Right cardiac atrium (tissue), 5 donors: ENCODE results near the gene HOXA2. TPM values are rescaled to one million over a fixed set of nuclear protein-coding genes. Genes with fewer than 3 reads are reported as not detected.

Source experiments
- ATAC-seq, 2 donors: fragments of 200-7000 bp; cut with Tn5 transposase; one replicate each; pipeline versions ENCODE4 v1.8.0 to v1.9.1; 2020; ENCODE audit warnings: moderate library complexity in 2 of 2, mild to moderate bottlenecking in 1 of 2
- DNase-seq, 3 donors: peaks; one replicate each; pipeline ENCODE4 v3.0.0-alpha.2; 2020
- H3K27ac ChIP-seq: one replicate; pipeline ENCODE4 v1.5.1; 2013; ENCODE audit warnings: mild to moderate bottlenecking, low read length, control low read depth, moderate library complexity
- H3K27me3 ChIP-seq: one replicate; pipeline ENCODE4 v1.6.1; 2013; ENCODE audit not compliant: control insufficient read depth, insufficient read depth
- H3K4me1 ChIP-seq: one replicate; pipeline ENCODE4 v1.6.1; 2013; ENCODE audit warnings: low read length; ENCODE audit not compliant: control insufficient read depth, insufficient read depth
- H3K4me3 ChIP-seq: one replicate; pipeline ENCODE4 v1.5.1; 2013; ENCODE audit warnings: low read length, control low read depth
- H3K9me3 ChIP-seq: one replicate; pipeline ENCODE4 v1.6.1; 2013; ENCODE audit warnings: low read length; ENCODE audit not compliant: control insufficient read depth
- WGBS: extraction: QIAGEN DNeasy Blood & Tissue Kit; methylation state at CpG from one replicate; pipeline ENCODE4 v1.1.7; 2013; 5-methylcytosine and 5-hydroxymethylcytosine counted together
- intact Hi-C, 4 donors: fragments of 100-400 bp; cut with DNase I; formaldehyde crosslinking; loops; one replicate each; pipeline versions ENCODE4 v1.11.0 to v1.14.0; 2022 to 2023
- polyA plus RNA-seq: library from polyadenylated mRNA; stranded (reverse); fragments of 200-250 nt; gene quantifications from one replicate; pipeline ENCODE4 v1.2.3, GENCODE V29; 2013
- total RNA-seq, 4 donors: library from RNA; stranded (reverse); fragmentation: NEBNext Ultra II Directional; extraction: Animal tissue kit (Norgen Biotek cat#: 25700); gene quantifications; one replicate each; pipeline ENCODE4 v1.2.1, GENCODE V29; 2021
- donor health status: healthy with polysubstance abuse.
- donor health status: DM: no; HTN: yes; CAD: no.
- donor health status: DM: no; HTN: no; CAD: no.
- donor health status: DM: no; HTN: yes; CAD: no; lungs with severe emphysema.
- donor health status: DM: yes; HTN: yes; CAD: no.

The HOXA2 gene
- total and polyA plus RNA-seq, 5 donors: 0.12 to 0.60 (median 0.36) TPM; not detected in 1

- H3K4me1 ChIP-seq: no peaks in the 10 kb centered on the region
- WGBS: 32% methylated on average over 6 of the region's 6 CpGs
- ATAC-seq: no peak
- intact Hi-C loops: no loop called here
- no peaks in the 10 kb centered on the region for H3K27me3 ChIP-seq
- H3K27ac ChIP-seq: peak overlapping the region; percentile 16
- peak overlapping the region; percentile 37 for H3K4me3 ChIP-seq
- H3K9me3 ChIP-seq: no peaks in the 10 kb centered on the region
- DNase-seq: no peak
Observed at GRCh38 chr7:27114881-27115220, 12.4 kb upstream of the HOXA2 start.

DNA sequence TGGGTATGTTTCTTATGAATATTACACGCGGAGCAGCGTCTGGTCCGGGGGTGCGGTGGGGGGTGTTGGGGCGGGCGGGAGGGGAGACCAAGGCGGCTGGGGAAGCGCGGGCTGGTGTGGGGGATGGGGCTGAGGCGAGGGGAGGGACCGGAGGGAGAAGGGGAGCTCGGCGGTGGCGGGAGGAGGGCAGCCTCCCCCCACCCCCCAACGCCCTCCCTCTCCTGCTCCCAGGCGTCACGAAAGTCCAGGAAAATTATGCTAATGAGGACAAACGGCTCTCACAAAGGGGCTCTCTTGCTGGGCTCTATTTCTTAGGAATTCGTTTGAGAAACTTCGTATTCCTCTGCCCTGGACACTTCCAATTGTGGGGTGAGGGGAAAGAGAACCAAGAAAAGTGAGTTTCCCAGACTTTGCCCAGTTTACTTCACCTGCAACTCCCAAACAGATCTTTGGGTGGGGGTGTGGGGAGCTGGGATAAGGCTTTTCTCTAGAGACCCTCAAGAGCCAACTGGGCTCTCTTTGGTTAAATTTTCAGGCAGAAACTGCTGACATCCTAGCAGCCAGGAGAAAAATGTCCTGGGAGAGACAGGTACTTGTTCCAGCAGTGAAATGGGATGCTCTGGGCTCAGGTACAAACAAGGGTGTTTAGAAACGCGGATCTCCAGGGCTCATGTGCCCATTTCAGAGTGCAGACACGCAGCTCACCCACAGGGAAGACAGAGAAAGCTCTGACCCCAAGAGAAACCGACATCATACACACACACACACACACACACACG lies 11.7 kb upstream of the HOXA2 start:
- DNase-seq (peak in 1 of 3 donors; percentile 59), ATAC-seq (peak; percentile 25 to 51)
- Histone ChIP-seq H3K4me3 (peak overlapping the region; percentile 87), H3K9me3 (no peaks in the 10 kb centered on the region), H3K27me3 (no peaks in the 10 kb centered on the region), H3K4me1 (no peaks in the 10 kb centered on the region), H3K27ac (peak overlapping the region; percentile 36)
- intact Hi-C loops: no loop called here
- 23% methylated on average over 26 of the region's 26 CpGs for WGBS

- H3K9me3 ChIP-seq: no peaks in the 10 kb centered on the region
- peak overlapping the region; percentile 92 for H3K27ac ChIP-seq
- intact Hi-C loops: no loop called here
- H3K4me1 ChIP-seq: no peaks in the 10 kb centered on the region
- WGBS: 17% methylated on average over 57 of the region's 57 CpGs
- peak overlapping the region; percentile 87 for H3K4me3 ChIP-seq
- H3K27me3 ChIP-seq: no peaks in the 10 kb centered on the region
- ATAC-seq: peak; percentile 51 to 65
- peak in 2 of 3 donors; percentile 60 to 63 for DNase-seq
Observed at GRCh38 chr7:27112955-27113949, 10.8 kb upstream of the HOXA2 start.

DNA sequence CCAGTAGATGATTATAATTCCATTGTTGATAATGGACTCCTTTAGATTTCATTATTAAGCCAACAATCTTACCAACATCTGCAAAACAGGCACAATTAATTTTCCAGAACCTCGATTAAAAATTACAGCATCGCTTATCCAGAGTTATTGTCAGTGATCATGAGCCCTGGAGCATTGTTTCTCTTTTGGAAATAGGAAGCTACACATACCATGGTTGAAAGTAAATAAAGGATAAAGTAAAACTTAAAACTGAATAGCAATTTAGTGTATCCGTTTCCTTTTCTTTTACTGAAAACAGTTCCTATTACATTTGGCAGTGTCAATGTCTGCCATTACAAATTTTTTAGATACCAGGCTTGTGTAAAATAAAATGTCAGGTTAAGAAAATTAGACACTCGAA lies 9.9 kb upstream of the HOXA2 start:
- intact Hi-C loops: no loop called here
- ATAC-seq (no peak), DNase-seq (no peak)
- H3K27me3 ChIP-seq: no peaks in the 10 kb centered on the region
- no peak overlapping the region for H3K27ac ChIP-seq
- H3K4me3 ChIP-seq: no peak overlapping the region
- WGBS: 27% methylated on average over 4 of the region's 4 CpGs
- no peaks in the 10 kb centered on the region for H3K4me1 ChIP-seq
- no peaks in the 10 kb centered on the region for H3K9me3 ChIP-seq

DNA sequence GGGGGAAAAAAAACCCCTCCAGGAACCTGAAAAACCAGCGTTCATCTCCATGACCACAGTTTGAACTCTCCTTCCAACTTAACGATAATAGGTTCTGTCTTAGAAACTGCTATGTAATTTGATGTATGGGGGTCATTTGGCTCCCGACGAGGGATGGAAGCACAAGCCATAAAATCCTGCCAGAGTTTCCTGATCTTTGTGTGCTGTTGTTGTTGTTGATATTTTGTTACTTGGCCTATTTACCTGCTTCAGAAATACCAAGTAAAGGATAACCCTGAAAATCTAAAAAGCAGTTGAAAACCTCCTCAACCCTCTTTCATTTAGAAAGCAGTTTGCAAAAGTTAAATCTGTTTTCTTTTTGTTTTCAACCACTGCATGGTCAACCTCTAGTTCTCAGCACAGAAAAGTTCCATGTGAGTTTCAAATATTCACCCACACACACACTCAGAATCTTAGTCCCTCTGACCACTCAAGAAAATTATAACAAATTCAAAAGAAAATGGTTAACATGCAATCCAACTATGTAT lies 9.3 kb upstream of the HOXA2 start:
- no peaks in the 10 kb centered on the region for H3K27me3 ChIP-seq
- peak overlapping the region; percentile 53 for H3K27ac ChIP-seq
- intact Hi-C loops: no loop called here
- no peaks in the 10 kb centered on the region for H3K4me1 ChIP-seq
- H3K4me3 ChIP-seq: no peak overlapping the region
- ATAC-seq: no peak
- 21% methylated on average over 4 of the region's 4 CpGs for WGBS
- no peaks in the 10 kb centered on the region for H3K9me3 ChIP-seq
- DNase-seq: no peak

DNA sequence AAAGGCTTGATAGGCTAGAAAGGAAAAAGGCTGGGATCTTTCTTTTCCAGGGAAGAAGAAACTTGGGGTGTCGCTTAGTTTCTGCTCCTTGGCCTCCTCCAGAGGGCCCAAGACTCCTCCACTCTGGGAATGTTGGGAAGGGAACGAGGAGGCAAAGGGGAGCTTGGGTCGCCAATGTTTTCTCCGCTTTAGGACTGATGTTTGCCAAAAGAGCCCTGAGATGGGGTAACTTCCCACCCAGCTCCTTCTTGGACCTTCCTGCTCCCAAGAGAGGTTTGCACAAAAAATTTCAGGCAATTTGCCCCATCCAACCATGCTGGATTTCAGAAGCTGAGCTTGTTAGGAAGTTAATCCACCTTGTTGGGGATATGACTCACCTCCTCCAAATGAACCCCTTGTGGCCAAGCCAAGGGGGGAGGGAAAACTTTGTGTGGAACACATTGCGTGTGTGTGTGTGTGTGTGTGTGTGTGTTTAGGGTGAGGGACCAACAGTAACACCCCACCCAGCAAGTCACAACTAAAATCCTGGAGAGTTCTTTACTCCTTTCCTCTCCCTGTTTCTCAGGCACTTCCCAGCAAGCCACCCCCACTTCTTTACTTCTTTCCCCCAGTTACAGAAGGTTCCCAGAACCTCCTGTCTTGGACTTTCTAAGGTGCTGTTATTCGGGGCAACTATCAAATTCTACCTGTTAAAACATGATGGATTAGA lies 8.7 kb upstream of the HOXA2 start:
- H3K9me3 ChIP-seq: no peaks in the 10 kb centered on the region
- ATAC-seq: peak in 1 of 2 donors; percentile 7
- no peak overlapping the region for H3K4me3 ChIP-seq
- no peaks in the 10 kb centered on the region for H3K27me3 ChIP-seq
- peak overlapping the region; percentile 53 for H3K27ac ChIP-seq
- 21% methylated on average over 6 of the region's 6 CpGs for WGBS
- intact Hi-C loops: no loop called here
- DNase-seq: no peak
- H3K4me1 ChIP-seq: no peaks in the 10 kb centered on the region

GRCh38 chr7:27110186-27111031 lies 7.9 kb upstream of the HOXA2 start:
- intact Hi-C loops: no loop called here
- H3K4me1 ChIP-seq: no peaks in the 10 kb centered on the region
- 36% methylated on average over 66 of the region's 66 CpGs for WGBS
- H3K27ac ChIP-seq: peak overlapping the region; percentile 53
- no peaks in the 10 kb centered on the region for H3K27me3 ChIP-seq
- H3K4me3 ChIP-seq: no peak overlapping the region
- ATAC-seq (no peak), DNase-seq (peak in 2 of 3 donors; percentile 57 to 69)
- H3K9me3 ChIP-seq: no peaks in the 10 kb centered on the region

GRCh38 chr7:27109466-27110185 lies 7.1 kb upstream of the HOXA2 start:
- WGBS: 88% methylated on average over 4 of the region's 4 CpGs
- no peak for DNase-seq
- Histone ChIP-seq H3K27ac (no peak overlapping the region), H3K4me3 (no peak overlapping the region), H3K27me3 (no peaks in the 10 kb centered on the region), H3K9me3 (no peaks in the 10 kb centered on the region), H3K4me1 (no peaks in the 10 kb centered on the region)
- ATAC-seq: no peak
- intact Hi-C loops: no loop called here

DNA sequence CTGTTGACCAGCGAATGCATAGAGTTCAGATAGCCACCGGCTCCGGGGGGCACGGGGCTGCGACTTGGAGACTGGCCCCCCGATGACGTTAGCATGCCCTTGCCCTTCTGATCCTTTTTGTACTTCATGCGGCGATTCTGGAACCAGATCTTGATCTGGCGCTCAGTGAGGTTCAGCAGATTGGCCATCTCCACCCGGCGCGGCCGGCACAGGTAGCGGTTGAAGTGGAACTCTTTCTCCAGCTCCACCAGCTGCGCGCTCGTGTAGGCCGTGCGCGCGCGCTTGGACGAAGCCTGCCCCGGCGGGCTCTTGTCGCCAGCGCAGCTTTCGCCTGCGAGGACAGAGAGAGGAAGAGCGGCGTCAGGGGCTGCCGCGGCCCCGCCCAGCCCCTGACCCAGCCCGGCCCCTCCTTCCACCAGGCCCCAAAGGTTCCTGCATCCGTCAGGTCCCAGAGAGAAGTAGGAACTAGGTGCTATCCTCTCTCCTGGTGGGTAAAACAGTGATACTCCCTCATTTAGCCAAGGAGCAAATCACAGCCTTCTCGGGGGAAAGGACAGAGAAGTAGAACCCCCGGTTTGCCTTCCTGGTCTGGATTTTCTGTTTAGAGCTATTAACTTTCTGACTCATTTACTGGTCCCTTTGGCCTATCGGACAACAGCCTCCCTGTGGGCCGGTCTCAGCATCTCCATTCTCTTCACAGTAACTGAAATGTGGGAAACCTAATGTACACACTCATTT lies 6.1 kb upstream of the HOXA2 start:
- peak; percentile 63 to 83 for ATAC-seq
- 21% methylated on average over 41 of the region's 41 CpGs for WGBS
- intact Hi-C loops: no loop called here
- H3K27ac ChIP-seq: peak overlapping the region; percentile 33
- H3K9me3 ChIP-seq: no peaks in the 10 kb centered on the region
- H3K4me3 ChIP-seq: peak overlapping the region; percentile 27
- no peaks in the 10 kb centered on the region for H3K27me3 ChIP-seq
- no peaks in the 10 kb centered on the region for H3K4me1 ChIP-seq
- peak; percentile 55 to 82 (median 71) for DNase-seq
